H1 (cell line): ENCODE data around the gene FGGY. TPM values are rescaled to one million over a fixed set of nuclear protein-coding genes. Genes with fewer than 3 reads are reported as not detected.

Experiments
- CTCF ChIA-PET: fragments of 300-600 bp; sonication (Branson Sonifier 250); formaldehyde crosslinking; loops from one replicate; lab custom pipeline; 2021; ENCODE audit not compliant: partially characterized antibody; lab: Charles Lee
- POLR2A ChIA-PET: fragments of 300-600 bp; sonication (Branson Sonifier 250); formaldehyde crosslinking; loops from one replicate; lab custom pipeline; 2021; ENCODE audit warnings: inconsistent platforms; ENCODE audit not compliant: partially characterized antibody; lab: Charles Lee
- DNase-seq, 2 experiments: peaks; one replicate each; pipeline versions ENCODE4 v3.0.0 to v3.0.0-alpha.2; 2010 to 2022; ENCODE audit warnings: low spot score in 2 of 2, low read depth in 1 of 2, mixed read lengths in 1 of 2
- FAIRE-seq: peaks from 2 replicates; lab custom pipeline; 2011; peaks lifted over from hg19 to GRCh38; lab: Jason Lieb, UNC
- H2AFZ ChIP-seq: 2 replicates; pipeline ENCODE4 v1.8.1; 2012; ENCODE audit warnings: low read length, inconsistent platforms
- H2AK5ac ChIP-seq: 2 replicates; pipeline ENCODE4 v1.6.1; 2013; ENCODE audit warnings: low read depth, low read length
- H2BK120ac ChIP-seq: replicated peaks from 2 replicates; pipeline ENCODE3; 2013; ENCODE audit warnings: low read depth, low read length, inconsistent platforms
- H2BK12ac ChIP-seq: 2 replicates; pipeline ENCODE4 v1.6.1; 2013; ENCODE audit warnings: low read depth, low read length
- H2BK15ac ChIP-seq: 2 replicates; pipeline ENCODE4 v1.6.1; 2013; ENCODE audit warnings: low read length
- H2BK20ac ChIP-seq: 2 replicates; pipeline ENCODE4 v1.6.1; 2013; ENCODE audit warnings: low read length
- H2BK5ac ChIP-seq: 2 replicates; pipeline ENCODE4 v1.6.1; 2013; ENCODE audit warnings: low read depth, low read length
- H3K14ac ChIP-seq: 2 replicates; pipeline ENCODE4 v1.6.1; 2013; ENCODE audit warnings: inconsistent platforms; ENCODE audit not compliant: insufficient read length
- H3K18ac ChIP-seq: 2 replicates; pipeline ENCODE4 v1.6.1; 2013; ENCODE audit warnings: low read length; ENCODE audit errors: extremely low read depth
- H3K23ac ChIP-seq: 2 replicates; pipeline ENCODE4 v1.6.1; 2013; ENCODE audit warnings: inconsistent platforms; ENCODE audit not compliant: insufficient read length
- H3K23me2 ChIP-seq: 2 replicates; pipeline ENCODE4 v1.6.1; 2013; ENCODE audit warnings: low read depth, low read length
- H3K27ac ChIP-seq: 2 replicates; pipeline ENCODE4 v1.6.1; 2011; ENCODE audit warnings: low read depth, low read length, inconsistent platforms
- H3K27me3 ChIP-seq, 4 experiments: replicated peaks in 1 of 4; 1 replicate in 1 of 4; 2 replicates in 3 of 4; pipeline versions ENCODE4 v1.6.1 to v1.8.1; 2011 to 2013; ENCODE audit warnings: low read length in 3 of 4, mild to moderate bottlenecking in 3 of 4, inconsistent platforms in 2 of 4, mixed read lengths in 2 of 4, moderate library complexity in 1 of 4; ENCODE audit not compliant: control insufficient read depth in 3 of 4, insufficient read depth in 3 of 4; ENCODE audit errors: extremely low read depth in 1 of 4
- H3K36me3 ChIP-seq, 4 experiments: 2 replicates each; pipeline versions ENCODE4 v1.6.1 to v1.8.1; 2011 to 2013; ENCODE audit warnings: mild to moderate bottlenecking in 4 of 4, low read length in 3 of 4, moderate library complexity in 2 of 4, control low read depth in 1 of 4, inconsistent platforms in 1 of 4; ENCODE audit not compliant: insufficient read depth in 4 of 4, control insufficient read depth in 2 of 4
- H3K4ac ChIP-seq: replicated peaks from 2 replicates; pipeline ENCODE3; 2013; ENCODE audit warnings: low read length, low read depth, mixed read lengths, inconsistent platforms; ENCODE audit not compliant: insufficient read length
- H3K4me1 ChIP-seq, 4 experiments: replicated peaks in 1 of 4; 1 replicate in 1 of 4; 2 replicates in 3 of 4; pipeline versions ENCODE4 v1.6.1 to v1.8.1; 2011 to 2013; ENCODE audit warnings: low read length in 3 of 4, inconsistent platforms in 2 of 4, mixed read lengths in 1 of 4; ENCODE audit not compliant: insufficient read depth in 4 of 4, control insufficient read depth in 3 of 4
- H3K4me2 ChIP-seq, 2 experiments: 2 replicates each; pipeline versions ENCODE4 v1.6.1 to v1.8.1; 2011 to 2013; ENCODE audit warnings: low read depth in 2 of 2, low read length in 2 of 2, control low read depth in 1 of 2, inconsistent platforms in 1 of 2, mild to moderate bottlenecking in 1 of 2; ENCODE audit not compliant: insufficient read depth in 1 of 2
- H3K4me3 ChIP-seq, 4 experiments: fragments of 200-600, 300-600 bp in 1 of 4; sonication (generic), shearing (Covaris generic), sonication (Bioruptor Twin) in 1 of 4; 2 replicates each; pipeline versions ENCODE4 v1.5.1 to v1.8.1; 2011 to 2016; ENCODE audit warnings: low read length in 4 of 4, low read depth in 3 of 4, control low read depth in 2 of 4, inconsistent platforms in 2 of 4, mild to moderate bottlenecking in 2 of 4, mixed read lengths in 1 of 4, moderate library complexity in 1 of 4; ENCODE audit not compliant: insufficient read depth in 2 of 4; ENCODE audit errors: extremely low read depth in 1 of 4
- H3K56ac ChIP-seq: replicated peaks from 2 replicates; pipeline ENCODE3; 2013; ENCODE audit warnings: low read depth, mild to moderate bottlenecking, mixed read lengths, low read length, inconsistent platforms; ENCODE audit not compliant: insufficient read length
- H3K79me1 ChIP-seq: 2 replicates; pipeline ENCODE4 v1.6.1; 2013; ENCODE audit warnings: low read depth, low read length, control low read depth
- H3K79me2 ChIP-seq, 2 experiments: 2 replicates each; pipeline versions ENCODE4 v1.6.1 to v1.8.1; 2012 to 2013; ENCODE audit warnings: low read length in 2 of 2, mild to moderate bottlenecking in 2 of 2, inconsistent platforms in 1 of 2; ENCODE audit not compliant: insufficient read depth in 2 of 2, control insufficient read depth in 1 of 2
- H3K9ac ChIP-seq, 4 experiments: replicated peaks in 1 of 4; 1 replicate in 1 of 4; 2 replicates in 3 of 4; pipeline versions ENCODE4 v1.6.1 to v1.8.1; 2011 to 2013; ENCODE audit warnings: low read depth in 3 of 4, low read length in 3 of 4, control low read depth in 2 of 4, mild to moderate bottlenecking in 2 of 4, moderate library complexity in 2 of 4, inconsistent platforms in 1 of 4; ENCODE audit errors: extremely low read depth in 1 of 4
- H3K9me3 ChIP-seq, 2 experiments: 2 replicates each; pipeline versions ENCODE4 v1.6.1 to v1.8.1; 2012 to 2013; ENCODE audit warnings: mild to moderate bottlenecking in 2 of 2, moderate library complexity in 2 of 2, control low read depth in 1 of 2, inconsistent platforms in 1 of 2, low read depth in 1 of 2, low read length in 1 of 2, mixed read lengths in 1 of 2; ENCODE audit not compliant: insufficient read depth in 2 of 2
- H4K20me1 ChIP-seq, 2 experiments: replicated peaks in 1 of 2; 2 replicates each; pipeline versions ENCODE3 to v1.8.1; 2011 to 2013; ENCODE audit warnings: inconsistent platforms in 2 of 2, low read length in 2 of 2, mild to moderate bottlenecking in 1 of 2; ENCODE audit not compliant: insufficient read depth in 2 of 2, control insufficient read depth in 1 of 2
- H4K5ac ChIP-seq: 2 replicates; pipeline ENCODE4 v1.6.1; 2013; ENCODE audit warnings: low read length, low read depth, mixed read lengths, inconsistent platforms; ENCODE audit not compliant: insufficient read length
- H4K8ac ChIP-seq: 2 replicates; pipeline ENCODE4 v1.8.0; 2013; ENCODE audit warnings: mild to moderate bottlenecking, moderate library complexity, low read length, inconsistent platforms; ENCODE audit not compliant: insufficient read depth; ENCODE audit errors: extremely low read depth
- H4K91ac ChIP-seq: replicated peaks from 2 replicates; pipeline ENCODE3; 2013; ENCODE audit warnings: low read length, mixed read lengths, inconsistent platforms; ENCODE audit not compliant: insufficient read length
- CBX8 ChIP-seq: fragments of 300-800, 300-1000 bp; sonication (generic); IDR thresholded peaks from 2 replicates; pipeline ENCODE4 v1.7.1; 2016; ENCODE audit warnings: low read depth, low read length, borderline replicate concordance
- PHF8 ChIP-seq: fragments of 200-600 bp; sonication (generic); conservative IDR thresholded peaks from 2 replicates; pipeline ENCODE4 v1.7.1; 2012; ENCODE audit warnings: low read depth, mild to moderate bottlenecking, inconsistent platforms, low read length, moderate library complexity
- POU5F1 ChIP-seq: IDR thresholded peaks from 2 replicates; pipeline ENCODE4 v1.6.1; 2011; ENCODE audit warnings: low read depth, mild to moderate bottlenecking, low read length, moderate library complexity
- SIX5 ChIP-seq: IDR thresholded peaks from 2 replicates; pipeline ENCODE4 v1.6.1; 2011; ENCODE audit warnings: mild to moderate bottlenecking, low read depth, low read length
- WGBS, 2 experiments: shearing (Covaris generic) in 1 of 2; methylation state at CpG; one replicate each; pipeline versions ENCODE4 v1.1.6 to v1.1.7; 2013 to 2015; ENCODE audit warnings: low lambda C conversion rate in 2 of 2, mixed read lengths in 2 of 2, inconsistent platforms in 1 of 2, low coverage in 1 of 2, missing lambda C conversion rate in 1 of 2; ENCODE audit not compliant: insufficient replicate concordance in 2 of 2, insufficient coverage in 1 of 2, insufficient read length in 1 of 2; ENCODE audit errors: extremely low coverage in 1 of 2, missing lambda C conversion rate in 1 of 2; 5-methylcytosine and 5-hydroxymethylcytosine counted together
- polyA plus RNA-seq, 7 experiments: library from polyadenylated mRNA; depleted of rRNA in 3 of 7; stranded (reverse) in 5 of 7; unstranded in 2 of 7; fragments of >200 nt in 5 of 7; fragments of 200-250 nt in 2 of 7; gene quantifications; 1 replicate in 5 of 7; 2 replicates in 1 of 7; 4 replicates in 1 of 7; pipeline versions ENCODE4 v1.2.1 to v1.2.3, GENCODE V29; 2011 to 2013; ENCODE audit warnings: missing spikeins in 2 of 7, mixed read lengths in 2 of 7
- total RNA-seq: library from RNA; stranded (reverse); fragmentation: NEBNext Ultra II Directional; extraction: Animal tissue kit (Norgen Biotek cat#: 25700); gene quantifications from 2 replicates; pipeline ENCODE4 v1.2.1, GENCODE V29; 2021
- TF ChIP-seq, protein P1 (sequence below): IDR thresholded peaks from 2 replicates; pipeline ENCODE4 v1.6.1; 2011; ENCODE audit warnings: low read length, improper control_type of control experiment

Gene FGGY
- total and polyA plus RNA-seq, 2 of the 8 experiments (the other 6 are each of a cell fraction or from before 2014, with no cell fraction given): 10.3 to 12.5 TPM

DNA sequence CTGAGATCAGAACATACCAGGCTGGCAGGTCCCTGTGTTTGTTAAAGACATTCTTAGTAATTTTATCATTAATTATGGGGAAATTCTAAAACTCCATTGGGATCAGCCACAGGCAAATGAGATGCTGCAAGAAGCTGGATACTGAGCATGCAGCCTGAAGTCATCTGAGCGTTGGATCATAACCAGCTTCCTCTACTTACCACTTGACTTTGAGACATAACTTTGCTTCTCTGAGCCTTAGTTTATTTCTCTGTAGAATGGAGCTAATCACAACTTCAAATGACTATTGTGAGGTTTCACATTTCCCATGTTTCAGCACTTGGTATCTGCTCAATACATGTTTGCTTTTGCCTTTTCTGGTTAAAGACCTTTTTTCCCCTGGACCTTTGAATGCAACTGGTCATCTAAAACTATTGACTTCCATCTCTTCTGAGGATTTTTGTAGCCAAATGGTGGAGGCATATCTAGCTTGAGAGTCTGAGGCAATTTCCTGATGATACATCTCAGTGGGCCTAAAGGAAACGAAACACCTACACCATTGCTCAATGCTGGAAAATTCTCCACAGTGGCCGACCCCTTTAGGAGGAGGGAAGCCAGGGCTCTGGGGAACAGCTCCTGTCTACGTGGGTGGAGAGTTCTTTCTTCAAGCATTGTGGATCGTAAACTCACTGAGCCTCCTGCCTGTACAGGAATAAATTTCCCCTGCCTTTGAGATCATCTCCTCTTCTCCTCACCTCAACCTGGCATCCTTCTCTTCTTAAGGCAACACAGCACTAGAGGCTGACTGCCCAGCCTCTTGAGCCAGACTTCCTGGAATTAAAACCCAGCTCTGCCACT is 408.8 kb downstream of the FGGY start:
- POLR2A ChIA-PET: no interaction called here
- Histone ChIP-seq H2AK5ac (no peak overlapping the region), H4K91ac (no peak overlapping the region), H3K18ac (no peak overlapping the region), H2BK15ac (no peak overlapping the region), H4K8ac (no peak overlapping the region), H3K36me3 (no peaks in the 10 kb centered on the region), H3K4ac (no peak overlapping the region), H3K27ac (no peak overlapping the region), H3K23me2 (no peaks in the 10 kb centered on the region), H3K79me2 (no peaks in the 10 kb centered on the region), H2BK120ac (no peak overlapping the region), H2BK12ac (no peak overlapping the region), H4K5ac (no peak overlapping the region), H3K9me3 (no peaks in the 10 kb centered on the region), H4K20me1 (no peaks in the 10 kb centered on the region), H3K27me3 (no peaks in the 10 kb centered on the region), H3K9ac (no peak overlapping the region), H3K4me2 (no peak overlapping the region), H2BK5ac (no peak overlapping the region), H3K4me1 (no peaks in the 10 kb centered on the region), H3K56ac (no peak overlapping the region), H3K23ac (no peak overlapping the region), H2AFZ (no peak overlapping the region), H2BK20ac (no peak overlapping the region), H3K4me3 (no peak overlapping the region), H3K79me1 (no peaks in the 10 kb centered on the region), H3K14ac (no peak overlapping the region)
- no peak for FAIRE-seq
- WGBS, 2 experiments: 93% methylated on average over 5 of the region's 5 CpGs; no CpG with 5 or more reads in 1 of the 2 experiments
- CTCF ChIA-PET: interaction anchor here (0.8 to 3.7 kb wide), 7 partner anchors 11 to 965 kb away, joined by 3 to 21 read pairs (median 3); no protein-coding TSS in a partner anchor
- DNase-seq: no peak
- TF ChIP-seq POU5F1 (no peak), CBX8 (no peak), SIX5 (no peak), PHF8 (no peak)
- TF ChIP-seq, protein P1, sequence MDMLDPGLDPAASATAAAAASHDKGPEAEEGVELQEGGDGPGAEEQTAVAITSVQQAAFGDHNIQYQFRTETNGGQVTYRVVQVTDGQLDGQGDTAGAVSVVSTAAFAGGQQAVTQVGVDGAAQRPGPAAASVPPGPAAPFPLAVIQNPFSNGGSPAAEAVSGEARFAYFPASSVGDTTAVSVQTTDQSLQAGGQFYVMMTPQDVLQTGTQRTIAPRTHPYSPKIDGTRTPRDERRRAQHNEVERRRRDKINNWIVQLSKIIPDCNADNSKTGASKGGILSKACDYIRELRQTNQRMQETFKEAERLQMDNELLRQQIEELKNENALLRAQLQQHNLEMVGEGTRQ: no peak
